Measurements from ENCODE around the gene GNG2. TPM values are rescaled to one million over a fixed set of nuclear protein-coding genes. Genes with fewer than 3 reads are reported as not detected.

Gene GNG2
- total RNA-seq, 2 donors from 2014 or later: 233 to 250 TPM

DNA sequence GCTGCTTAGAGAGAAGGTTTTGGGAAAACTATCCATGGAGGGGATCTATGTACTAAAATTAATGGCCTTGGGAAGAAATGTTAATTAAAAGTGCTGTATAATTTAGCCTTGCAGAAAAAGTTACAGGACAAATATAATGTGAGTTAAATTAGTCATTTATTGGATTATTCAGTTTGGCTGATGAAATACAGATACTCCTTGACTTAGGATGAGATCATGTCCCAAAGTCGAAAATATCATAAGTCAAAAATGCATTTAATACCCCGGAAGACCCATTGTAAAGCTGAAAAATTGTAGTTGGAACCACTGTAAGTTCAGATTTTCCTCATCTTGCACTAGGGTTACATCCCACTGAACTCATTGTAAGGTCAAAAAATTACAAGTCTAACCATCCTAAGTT lies 138.7 kb downstream of the GNG2 start:
- no peaks in the 10 kb centered on the region for H3K9me3 Mint-ChIP-seq
- H3K4me3 Mint-ChIP-seq: no peak overlapping the region
- peaks cover 18% of the 10 kb centered on the region for H3K4me1 Mint-ChIP-seq (ENCODE audit: low read depth)

DNA sequence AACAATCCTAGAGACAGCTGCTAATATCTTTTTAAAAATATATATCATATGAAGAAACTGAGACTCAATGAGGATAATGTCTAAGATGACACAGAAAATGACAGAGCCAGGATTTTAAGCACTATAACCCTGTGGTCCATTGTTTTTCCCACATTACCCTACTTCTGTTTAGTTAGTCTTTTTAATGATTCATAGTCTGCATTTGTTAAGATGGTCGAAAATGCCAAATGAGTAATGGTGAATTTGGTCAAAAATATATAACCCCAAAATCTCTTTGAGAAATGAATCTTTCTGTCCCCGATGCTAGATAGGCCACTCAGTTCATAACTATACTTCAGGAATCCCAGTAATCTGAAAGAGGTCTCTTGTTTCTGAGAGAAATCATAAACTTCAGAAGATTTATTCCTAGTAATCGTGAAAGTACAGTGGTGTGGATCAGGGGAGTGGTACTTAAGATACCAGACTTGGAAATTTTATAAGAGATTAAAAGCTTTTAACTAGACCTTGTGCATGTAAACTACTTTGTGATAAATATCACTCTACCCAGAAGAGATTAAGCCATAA lies 139.7 kb downstream of the GNG2 start:
- DNase-seq (no peak), ATAC-seq (replicated peaks in 1 of 2) (peak in 1 of 2 donors; percentile 30)
- no peaks in the 10 kb centered on the region for H3K27me3 Mint-ChIP-seq (ENCODE audit: low read depth)
- H3K9me3 Mint-ChIP-seq: no peaks in the 10 kb centered on the region
- no peak overlapping the region for H3K4me3 Mint-ChIP-seq
- peaks cover 13% of the 10 kb centered on the region for H3K4me1 Mint-ChIP-seq (ENCODE audit: low read depth)
- H3K27ac Mint-ChIP-seq: no peak overlapping the region
- peaks cover 4 to 30% of the 10 kb centered on the region in 2 donors for H3K36me3 Mint-ChIP-seq (ENCODE audit: insufficient read depth in 2 of 2)

More for the DNA sequence above, 138.7 kb downstream of the GNG2 start:
- no peak for DNase-seq
- Mint-ChIP-seq H3K27ac (no peak overlapping the region), H3K36me3 (ENCODE audit: insufficient read depth in 2 of 2) (peaks cover 6 to 28% of the 10 kb centered on the region in 2 donors), H3K27me3 (ENCODE audit: low read depth) (no peaks in the 10 kb centered on the region)
- ATAC-seq (replicated peaks in 1 of 2): no peak

DNA sequence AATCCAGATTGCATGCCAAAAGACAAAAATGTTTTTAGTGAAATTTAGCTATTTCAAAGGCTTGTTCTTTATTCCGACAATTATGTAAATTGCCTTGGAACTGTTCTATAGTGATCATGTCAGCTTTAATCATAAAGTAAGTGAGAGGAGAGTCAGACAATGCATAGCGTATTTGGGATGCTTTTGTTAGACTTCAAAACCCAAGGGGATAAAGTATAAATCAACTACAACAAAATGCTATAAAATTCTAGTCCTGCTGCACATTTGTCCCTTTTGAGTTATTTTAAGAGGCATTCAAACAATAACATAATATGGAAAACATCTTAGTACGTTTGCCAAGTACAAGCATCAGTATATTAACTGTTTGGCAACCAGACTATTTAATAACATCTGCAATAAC lies 140.3 kb downstream of the GNG2 start:
- Mint-ChIP-seq H3K27me3 (ENCODE audit: low read depth) (no peaks in the 10 kb centered on the region), H3K36me3 (ENCODE audit: insufficient read depth in 2 of 2) (peaks cover 4 to 27% of the 10 kb centered on the region in 2 donors), H3K4me3 (no peak overlapping the region), H3K27ac (no peak overlapping the region), H3K4me1 (ENCODE audit: low read depth) (peaks cover 13% of the 10 kb centered on the region), H3K9me3 (no peaks in the 10 kb centered on the region)
- ATAC-seq (replicated peaks in 1 of 2) (no peak), DNase-seq (no peak)

DNA sequence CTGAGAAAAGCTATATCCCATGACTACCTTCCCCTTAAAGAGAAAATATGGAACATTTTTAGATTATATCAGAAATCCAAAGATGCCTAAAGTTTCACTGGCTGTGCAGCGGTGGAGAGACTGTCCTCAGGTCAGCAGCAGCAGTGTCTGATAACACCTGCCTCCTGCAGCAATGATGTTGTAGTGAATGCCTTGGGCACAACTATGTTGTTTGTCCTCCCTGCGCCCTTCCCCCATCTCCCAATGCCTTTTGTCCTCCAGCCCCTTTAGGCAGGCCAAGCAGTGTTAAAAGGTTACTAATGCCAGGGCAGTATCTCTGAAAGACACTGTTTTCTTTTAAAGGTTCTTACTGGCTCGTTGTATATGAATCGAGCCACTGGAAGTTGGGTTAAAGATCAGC lies 142.1 kb downstream of the GNG2 start:
- DNase-seq (no peak), ATAC-seq (replicated peaks in 1 of 2) (no peak)
- H3K36me3 Mint-ChIP-seq (ENCODE audit: insufficient read depth in 2 of 2): peaks cover 2 to 26% of the 10 kb centered on the region in 2 donors
- H3K9me3 Mint-ChIP-seq: no peaks in the 10 kb centered on the region
- H3K27ac Mint-ChIP-seq: no peak overlapping the region
- peaks cover 5% of the 10 kb centered on the region for H3K4me1 Mint-ChIP-seq (ENCODE audit: low read depth)
- H3K27me3 Mint-ChIP-seq (ENCODE audit: low read depth): no peaks in the 10 kb centered on the region
- no peak overlapping the region for H3K4me3 Mint-ChIP-seq

DNA sequence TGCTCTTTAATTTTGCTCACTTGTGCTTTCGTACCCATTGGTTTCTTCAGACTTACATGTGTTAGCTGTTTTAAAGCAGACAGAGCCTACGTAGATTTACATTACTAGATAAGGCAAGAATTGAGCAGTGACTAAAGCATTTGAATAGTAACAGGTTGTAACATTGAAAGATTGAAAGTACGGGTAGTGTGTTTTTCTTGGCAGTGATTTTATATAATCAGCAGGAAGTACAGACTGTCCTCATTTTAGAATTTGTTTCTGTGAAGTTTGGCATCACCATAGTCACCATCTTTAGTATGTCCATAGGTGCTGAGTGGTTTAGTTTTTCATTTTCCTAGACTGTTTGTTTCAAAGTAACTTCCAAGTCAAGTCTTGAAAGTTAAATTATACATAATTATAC lies 142.9 kb downstream of the GNG2 start:
- Mint-ChIP-seq H3K27ac (no peak overlapping the region), H3K36me3 (ENCODE audit: insufficient read depth in 2 of 2) (peaks cover 2 to 31% of the 10 kb centered on the region in 2 donors), H3K4me3 (no peak overlapping the region), H3K9me3 (no peaks in the 10 kb centered on the region), H3K27me3 (ENCODE audit: low read depth) (no peaks in the 10 kb centered on the region), H3K4me1 (ENCODE audit: low read depth) (peaks cover 5% of the 10 kb centered on the region)
- DNase-seq: no peak
- no peak for ATAC-seq (replicated peaks in 1 of 2)

DNA sequence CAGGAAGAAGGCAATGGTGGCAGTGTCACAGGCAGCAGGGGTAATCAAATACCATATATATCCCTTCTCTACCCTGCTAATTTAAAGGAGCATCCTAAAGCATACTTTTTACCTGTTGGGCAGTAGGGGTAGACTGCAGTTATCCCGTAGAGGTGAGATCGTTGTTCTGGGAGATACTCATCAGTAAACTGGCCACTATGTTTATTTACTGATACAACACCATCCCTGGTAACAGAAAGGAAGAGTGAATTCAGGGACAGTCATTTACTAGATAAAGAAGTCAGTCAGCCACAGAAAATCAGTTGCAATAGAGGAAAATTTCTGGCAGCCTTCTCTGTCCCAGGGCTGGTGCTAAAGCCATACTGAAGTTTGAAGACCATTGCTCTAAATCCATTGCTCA lies 145.2 kb downstream of the GNG2 start:
- Mint-ChIP-seq H3K27ac (no peak overlapping the region), H3K36me3 (ENCODE audit: insufficient read depth in 2 of 2) (peaks cover 8 to 35% of the 10 kb centered on the region in 2 donors), H3K9me3 (no peaks in the 10 kb centered on the region), H3K4me3 (no peak overlapping the region), H3K4me1 (ENCODE audit: low read depth) (no peaks in the 10 kb centered on the region), H3K27me3 (ENCODE audit: low read depth) (no peaks in the 10 kb centered on the region)
- ATAC-seq (replicated peaks in 1 of 2): no peak
- DNase-seq: no peak

DNA sequence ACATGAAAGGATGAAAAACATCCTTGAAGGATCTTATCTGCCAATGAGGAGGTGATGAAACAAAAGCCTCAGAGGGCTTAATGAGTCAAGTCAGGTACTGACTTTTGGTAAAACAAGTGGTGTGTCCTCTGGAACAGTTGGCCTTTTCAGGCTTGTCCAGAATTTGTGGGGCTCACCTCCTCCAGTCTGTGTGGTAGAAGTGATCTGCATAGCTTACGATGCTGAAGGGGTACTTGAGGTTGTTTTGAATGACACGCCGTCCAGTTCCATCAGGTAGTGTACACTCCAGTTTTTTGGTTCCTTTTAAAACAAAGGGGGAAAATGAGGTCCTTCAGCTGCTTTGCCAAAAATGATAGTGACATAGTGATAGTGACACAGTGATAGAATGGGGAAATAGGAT lies 145.9 kb downstream of the GNG2 start:
- ATAC-seq (replicated peaks in 1 of 2) (no peak), DNase-seq (no peak)
- Mint-ChIP-seq H3K9me3 (no peaks in the 10 kb centered on the region), H3K36me3 (ENCODE audit: insufficient read depth in 2 of 2) (peaks cover 8 to 36% of the 10 kb centered on the region in 2 donors), H3K4me1 (ENCODE audit: low read depth) (no peaks in the 10 kb centered on the region), H3K4me3 (no peak overlapping the region), H3K27ac (peak overlapping the region; percentile 54), H3K27me3 (ENCODE audit: low read depth) (no peaks in the 10 kb centered on the region)

DNA sequence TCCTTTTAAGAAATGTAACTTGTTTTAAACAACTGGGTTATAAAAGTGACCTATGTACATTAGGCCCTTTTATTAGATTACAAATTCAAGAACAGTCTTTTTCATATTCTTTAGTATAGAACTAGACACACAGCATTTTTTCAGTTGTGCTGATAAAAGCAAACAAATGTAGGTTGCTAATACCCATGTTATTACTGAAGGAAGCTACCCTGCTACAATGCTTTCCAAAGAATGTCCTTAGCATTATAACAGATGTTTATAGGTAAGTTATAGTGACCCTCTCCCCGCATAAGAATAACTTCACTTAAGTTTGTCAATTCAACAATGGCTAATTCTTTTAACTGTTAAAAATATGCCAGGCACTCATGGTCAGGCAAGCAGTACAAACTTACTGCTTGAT lies 146.8 kb downstream of the GNG2 start:
- ATAC-seq (replicated peaks in 1 of 2) (no peak), DNase-seq (no peak)
- H3K9me3 Mint-ChIP-seq: no peaks in the 10 kb centered on the region
- no peak overlapping the region for H3K27ac Mint-ChIP-seq
- no peaks in the 10 kb centered on the region for H3K27me3 Mint-ChIP-seq (ENCODE audit: low read depth)
- H3K4me1 Mint-ChIP-seq (ENCODE audit: low read depth): no peaks in the 10 kb centered on the region
- H3K36me3 Mint-ChIP-seq (ENCODE audit: insufficient read depth in 2 of 2): peaks cover 8 to 31% of the 10 kb centered on the region in 2 donors
- H3K4me3 Mint-ChIP-seq: no peak overlapping the region

DNA sequence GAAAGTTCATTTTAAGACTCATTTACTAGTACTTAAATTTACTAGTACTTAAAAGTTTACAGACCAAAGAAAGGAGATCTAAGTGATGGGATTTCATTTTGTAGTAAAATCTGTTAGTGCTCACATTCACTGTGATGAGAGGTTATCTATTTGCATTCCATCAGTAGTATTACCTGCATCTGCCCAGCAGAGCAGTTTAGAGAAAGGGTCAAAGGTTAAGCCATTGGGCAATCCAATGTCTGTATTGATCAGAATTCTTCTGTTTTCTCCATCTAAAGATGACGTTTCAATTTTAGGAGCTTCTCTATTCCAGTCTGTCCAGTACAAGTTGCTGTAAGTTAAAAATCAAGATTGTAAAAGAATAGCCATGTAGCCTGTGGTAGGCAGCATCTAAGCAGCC lies 147.2 kb downstream of the GNG2 start:
- H3K27ac Mint-ChIP-seq: no peak overlapping the region
- ATAC-seq (replicated peaks in 1 of 2) (no peak), DNase-seq (no peak)
- no peaks in the 10 kb centered on the region for H3K27me3 Mint-ChIP-seq (ENCODE audit: low read depth)
- no peaks in the 10 kb centered on the region for H3K4me1 Mint-ChIP-seq (ENCODE audit: low read depth)
- no peak overlapping the region for H3K4me3 Mint-ChIP-seq
- peaks cover 8 to 28% of the 10 kb centered on the region in 2 donors for H3K36me3 Mint-ChIP-seq (ENCODE audit: insufficient read depth in 2 of 2)
- H3K9me3 Mint-ChIP-seq: no peaks in the 10 kb centered on the region

DNA sequence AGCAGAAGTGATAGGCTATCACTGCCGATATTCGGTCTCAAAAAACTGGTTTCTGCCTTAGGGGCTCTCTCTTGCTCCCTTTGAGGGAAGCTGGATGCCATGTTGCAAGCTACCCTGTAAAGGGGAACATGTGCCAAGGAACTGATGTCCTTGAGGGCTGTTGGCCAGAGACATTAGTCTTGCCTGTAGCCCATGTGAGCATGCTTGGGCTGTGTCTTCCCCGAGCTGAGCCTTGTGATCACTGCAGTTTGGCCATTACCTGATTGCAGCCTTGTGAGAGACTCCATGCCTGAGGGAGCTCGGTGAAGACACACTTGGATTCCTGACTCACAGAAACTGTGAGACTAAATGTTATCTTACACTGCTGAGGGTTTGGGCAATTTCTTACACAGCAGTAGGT lies 147.7 kb downstream of the GNG2 start:
- peak overlapping the region; percentile 6 for H3K27ac Mint-ChIP-seq
- no peak overlapping the region for H3K4me3 Mint-ChIP-seq
- H3K9me3 Mint-ChIP-seq: no peaks in the 10 kb centered on the region
- H3K36me3 Mint-ChIP-seq (ENCODE audit: insufficient read depth in 2 of 2): peaks cover 8 to 27% of the 10 kb centered on the region in 2 donors
- no peaks in the 10 kb centered on the region for H3K27me3 Mint-ChIP-seq (ENCODE audit: low read depth)
- H3K4me1 Mint-ChIP-seq (ENCODE audit: low read depth): no peaks in the 10 kb centered on the region
- no peak for ATAC-seq (replicated peaks in 1 of 2)
- no peak for DNase-seq

DNA sequence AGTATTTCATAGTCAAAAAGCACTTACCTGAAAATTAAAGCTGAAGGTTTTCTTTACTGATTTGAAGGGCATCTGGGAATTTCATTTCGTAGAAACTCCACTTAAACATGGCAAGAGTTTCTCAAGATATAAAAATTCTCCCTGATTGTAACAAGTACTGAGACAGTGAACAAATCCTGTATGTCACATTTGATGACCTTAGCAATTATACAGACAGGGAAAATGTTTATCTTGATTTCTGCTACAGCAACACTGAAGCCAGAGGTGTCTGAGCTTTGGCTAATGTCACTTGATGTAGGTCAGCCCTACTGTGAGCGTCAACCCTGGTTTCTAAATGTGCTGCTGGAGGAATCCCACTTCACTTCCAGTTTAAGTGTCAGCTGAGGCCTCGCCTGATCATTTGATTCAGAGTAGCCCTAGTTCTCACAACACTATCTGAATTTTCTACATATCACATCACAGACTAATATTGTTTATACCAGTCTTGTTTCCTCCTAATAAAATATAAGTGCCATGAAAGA lies 149.8 kb downstream of the GNG2 start:
- H3K27ac Mint-ChIP-seq: no peak overlapping the region

DNA sequence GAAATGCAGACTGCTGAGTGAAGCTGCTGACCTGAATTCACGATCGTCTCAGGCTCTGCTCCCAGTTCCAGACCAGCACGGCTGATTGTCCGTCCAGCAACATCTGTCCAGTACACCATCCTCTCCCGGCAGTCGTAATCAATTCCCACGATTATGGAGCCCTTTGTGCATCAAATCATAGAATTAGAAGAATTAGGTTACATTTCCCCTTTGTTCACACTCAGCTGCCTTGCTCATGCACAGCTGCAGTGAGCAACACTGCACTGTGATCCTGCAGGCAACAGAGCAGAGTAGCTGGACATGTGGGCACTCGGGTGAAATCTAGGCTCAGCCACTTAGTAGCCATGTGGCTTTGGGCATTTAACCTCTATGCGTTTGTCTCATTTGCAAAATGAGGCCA lies 151.1 kb downstream of the GNG2 start:
- Mint-ChIP-seq H3K27me3 (ENCODE audit: low read depth) (peaks cover 5% of the 10 kb centered on the region), H3K27ac (no peak overlapping the region), H3K4me1 (ENCODE audit: low read depth) (no peaks in the 10 kb centered on the region), H3K9me3 (no peaks in the 10 kb centered on the region), H3K36me3 (ENCODE audit: insufficient read depth in 2 of 2) (peaks cover 6 to 16% of the 10 kb centered on the region in 2 donors), H3K4me3 (no peak overlapping the region)
- no peak for DNase-seq
- no peak for ATAC-seq (replicated peaks in 1 of 2)

More for the DNA sequence above, 149.8 kb downstream of the GNG2 start:
- no peak for ATAC-seq (replicated peaks in 1 of 2)
- DNase-seq: no peak
- Mint-ChIP-seq H3K4me1 (ENCODE audit: low read depth) (no peaks in the 10 kb centered on the region), H3K9me3 (no peaks in the 10 kb centered on the region), H3K4me3 (no peak overlapping the region), H3K36me3 (ENCODE audit: insufficient read depth in 2 of 2) (peaks cover 6 to 20% of the 10 kb centered on the region in 2 donors), H3K27me3 (ENCODE audit: low read depth) (no peaks in the 10 kb centered on the region)

DNA sequence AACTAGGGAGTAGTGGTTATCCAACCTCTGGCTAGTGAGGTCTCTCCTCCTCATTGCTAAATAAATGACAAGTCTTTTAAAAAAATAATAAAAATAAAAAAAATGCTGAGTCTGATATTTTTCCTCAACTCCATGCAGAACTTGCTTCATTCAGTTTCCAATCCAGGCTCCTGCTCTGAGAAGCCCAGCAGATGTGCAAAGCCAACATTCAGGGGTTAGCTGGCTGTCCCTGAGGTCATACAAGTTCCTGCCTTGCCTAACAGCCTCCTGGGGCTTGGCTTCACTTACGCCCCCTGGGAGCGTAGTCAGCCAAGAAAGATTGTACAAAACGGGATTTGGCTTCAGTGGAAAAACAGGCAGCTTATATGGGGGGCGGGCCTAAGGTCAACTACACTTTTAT lies 152.2 kb downstream of the GNG2 start:
- DNase-seq (no peak), ATAC-seq (replicated peaks in 1 of 2) (no peak)
- H3K27ac Mint-ChIP-seq: no peak overlapping the region
- peaks cover 6 to 14% of the 10 kb centered on the region in 2 donors for H3K36me3 Mint-ChIP-seq (ENCODE audit: insufficient read depth in 2 of 2)
- H3K4me3 Mint-ChIP-seq: no peak overlapping the region
- no peaks in the 10 kb centered on the region for H3K4me1 Mint-ChIP-seq (ENCODE audit: low read depth)
- H3K27me3 Mint-ChIP-seq (ENCODE audit: low read depth): peaks cover 8% of the 10 kb centered on the region
- no peaks in the 10 kb centered on the region for H3K9me3 Mint-ChIP-seq

DNA sequence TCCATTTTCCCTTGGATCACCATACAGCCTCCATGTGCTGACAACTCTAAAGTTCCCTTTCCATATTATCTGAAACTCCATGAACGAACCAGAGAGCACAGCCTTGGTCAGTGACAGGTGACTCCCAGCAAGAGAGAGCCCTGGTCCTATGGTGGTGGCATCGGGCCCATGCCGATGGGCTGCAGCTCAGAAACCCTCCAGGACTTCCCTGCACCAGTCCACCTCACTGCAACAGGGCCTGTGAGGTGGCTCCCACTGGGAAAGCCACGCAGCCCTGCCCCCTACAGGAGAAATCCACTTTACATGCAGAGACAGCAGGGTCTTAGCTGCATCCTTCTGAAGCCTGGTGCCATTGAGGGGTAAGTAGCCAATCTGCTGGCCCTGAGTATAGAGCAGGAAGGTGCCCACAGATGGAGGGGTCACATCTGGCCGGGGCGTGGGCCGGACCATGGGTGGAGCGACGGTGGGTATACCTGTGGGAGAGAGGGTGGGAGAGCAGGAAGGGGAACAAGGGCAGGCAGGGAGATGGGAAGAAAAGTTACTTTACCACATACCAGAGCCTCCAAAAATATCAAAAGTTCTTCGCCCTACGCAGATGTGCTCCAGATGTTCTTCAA lies 153.7 kb downstream of the GNG2 start:
- H3K4me3 Mint-ChIP-seq: no peak overlapping the region
- no peaks in the 10 kb centered on the region for H3K9me3 Mint-ChIP-seq
- DNase-seq: no peak
- H3K27me3 Mint-ChIP-seq (ENCODE audit: low read depth): peaks cover 8% of the 10 kb centered on the region
- ATAC-seq (replicated peaks in 1 of 2): peak; percentile 9 to 33
- no peaks in the 10 kb centered on the region for H3K4me1 Mint-ChIP-seq (ENCODE audit: low read depth)
- H3K27ac Mint-ChIP-seq: no peak overlapping the region
- peaks cover 4 to 6% of the 10 kb centered on the region in 2 donors for H3K36me3 Mint-ChIP-seq (ENCODE audit: insufficient read depth in 2 of 2)
